Activated CD4-positive, CD25-positive, alpha-beta regulatory T cell (primary cell): ENCODE results near the gene TENT4A.
A peak's percentile ranks its signal among the peaks of the same experiment; 100 is the strongest.
"Not testable (repeated sequence)": the region's sequence is repeated elsewhere in the genome, so short reads cannot be mapped to it uniquely, and the experiment has no call there.

Source experiments
- DNase-seq, 4 experiments: peaks; one replicate each; lab custom pipeline; 2025; lab: John Stamatoyannopoulos, UW

TENT4A gene

GRCh38 chr5:6770826-6771607 lies 57.8 kb downstream of the TENT4A start:
- DNase-seq = no peak

GRCh38 chr5:6772886-6773285 lies 59.7 kb downstream of the TENT4A start:
- no peak for DNase-seq

GRCh38 chr5:6773342-6774035 lies 60.3 kb downstream of the TENT4A start:
- no peak for DNase-seq

- DNase-seq = not testable (repeated sequence)
Observed at GRCh38 chr5:6774207-6774606, 61.0 kb downstream of the TENT4A start.

- DNase-seq = no peak
Observed at GRCh38 chr5:6774721-6775204, 61.5 kb downstream of the TENT4A start.

GRCh38 chr5:6775571-6775970 lies 62.3 kb downstream of the TENT4A start:
- no peak for DNase-seq

- peak in 1 of 4 experiments; percentile 11 for DNase-seq
Observed at GRCh38 chr5:6780802-6781391, 67.7 kb downstream of the TENT4A start.

- DNase-seq = no peak
Observed at GRCh38 chr5:6781716-6782115, 68.5 kb downstream of the TENT4A start.

- DNase-seq = no peak
Observed at GRCh38 chr5:6783787-6784186, 70.6 kb downstream of the TENT4A start.

- DNase-seq = no peak
Observed at GRCh38 chr5:6784481-6784880, 71.2 kb downstream of the TENT4A start.

- DNase-seq = no peak
Observed at GRCh38 chr5:6785161-6785860, 72.1 kb downstream of the TENT4A start.

GRCh38 chr5:6785861-6786180 lies 72.6 kb downstream of the TENT4A start:
- DNase-seq = no peak

- no peak for DNase-seq
Observed at GRCh38 chr5:6786786-6787495, 73.7 kb downstream of the TENT4A start.

GRCh38 chr5:6787941-6788340 lies 74.7 kb downstream of the TENT4A start:
- DNase-seq = no peak

GRCh38 chr5:6788439-6788838 lies 75.2 kb downstream of the TENT4A start:
- DNase-seq = no peak

GRCh38 chr5:6788956-6789649 lies 75.9 kb downstream of the TENT4A start:
- no peak for DNase-seq

GRCh38 chr5:6790346-6790865 lies 77.2 kb downstream of the TENT4A start:
- DNase-seq = no peak

GRCh38 chr5:6791031-6791430 lies 77.8 kb downstream of the TENT4A start:
- DNase-seq = no peak

GRCh38 chr5:6792376-6792775 lies 79.1 kb downstream of the TENT4A start:
- DNase-seq = no peak

- DNase-seq = no peak
Observed at GRCh38 chr5:6792911-6793471, 79.8 kb downstream of the TENT4A start.

GRCh38 chr5:6801236-6801635 lies 88.0 kb downstream of the TENT4A start:
- DNase-seq = no peak
